IPS-NIHi11 (cell line): ENCODE data around the gene SH3BP4.

Experiments
- DNase-seq: peaks from one replicate; pipeline ENCODE4 v3.0.0; 2012; ENCODE audit warnings: mixed read lengths, low spot score

SH3BP4 gene

DNA sequence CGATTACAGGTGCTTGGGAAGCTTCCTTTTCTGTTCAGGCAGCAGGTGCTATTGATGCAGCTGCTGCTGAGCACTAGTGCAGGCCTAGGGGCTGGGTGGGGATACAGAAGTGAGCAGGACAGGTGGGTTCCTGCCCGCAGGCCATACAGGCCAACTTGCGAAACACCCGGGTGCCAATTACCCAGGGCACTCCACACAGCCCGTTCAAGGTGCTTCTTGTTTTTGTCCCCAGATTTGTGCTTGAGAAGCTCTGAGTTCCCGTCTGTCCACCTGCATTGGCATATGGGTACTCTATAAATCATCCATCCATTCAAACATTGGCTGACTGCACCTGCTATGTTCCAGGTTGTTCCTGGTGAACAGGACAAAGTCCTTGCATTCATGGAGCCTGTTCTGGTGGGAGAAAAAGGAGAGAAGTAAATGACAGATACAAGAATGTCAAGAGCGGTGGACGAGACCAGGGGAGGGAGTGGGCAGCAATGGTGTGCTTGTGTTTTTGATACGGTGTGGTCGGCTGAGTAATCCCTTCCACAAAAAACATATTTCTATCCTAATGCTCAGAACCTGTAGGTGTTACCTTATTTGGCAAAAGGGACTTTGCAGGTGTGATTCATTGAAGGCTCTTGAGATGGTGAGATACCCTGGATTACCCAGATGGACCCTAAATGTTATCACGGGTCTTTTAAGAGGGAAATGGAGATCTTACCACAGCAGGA, 31.4 kb downstream of the SH3BP4 start:
- DNase-seq, result no peak

DNA sequence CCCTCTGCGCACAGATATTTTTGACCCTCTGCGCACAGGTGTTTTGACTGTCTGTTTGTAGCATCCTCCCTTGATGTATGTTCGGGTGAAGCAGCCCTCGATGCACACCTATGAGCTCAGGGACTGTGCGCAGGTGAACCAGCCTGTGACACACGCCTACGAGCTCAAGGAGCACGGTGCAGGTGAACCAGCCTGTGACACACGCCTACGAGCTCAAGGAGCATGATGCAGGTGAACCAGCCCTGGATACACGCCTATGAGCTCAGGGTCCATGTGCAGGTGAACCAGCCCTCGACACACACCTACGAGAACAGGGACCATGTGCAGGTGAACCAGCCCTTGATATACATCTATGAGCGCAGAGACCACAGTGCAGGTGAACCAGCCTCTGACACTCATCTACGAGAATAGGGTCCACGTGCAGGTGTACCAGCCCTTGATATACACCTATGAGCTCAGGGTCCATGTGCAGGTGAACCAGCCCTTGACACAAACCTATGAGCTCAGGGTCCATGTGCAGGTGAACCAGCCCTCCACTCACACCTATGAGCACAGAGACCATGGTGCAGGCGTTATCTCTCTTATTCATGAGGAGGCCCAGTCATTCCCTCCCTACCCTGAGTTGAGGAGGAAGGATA, 33.9 kb downstream of the SH3BP4 start:
- DNase-seq, result no peak

DNA sequence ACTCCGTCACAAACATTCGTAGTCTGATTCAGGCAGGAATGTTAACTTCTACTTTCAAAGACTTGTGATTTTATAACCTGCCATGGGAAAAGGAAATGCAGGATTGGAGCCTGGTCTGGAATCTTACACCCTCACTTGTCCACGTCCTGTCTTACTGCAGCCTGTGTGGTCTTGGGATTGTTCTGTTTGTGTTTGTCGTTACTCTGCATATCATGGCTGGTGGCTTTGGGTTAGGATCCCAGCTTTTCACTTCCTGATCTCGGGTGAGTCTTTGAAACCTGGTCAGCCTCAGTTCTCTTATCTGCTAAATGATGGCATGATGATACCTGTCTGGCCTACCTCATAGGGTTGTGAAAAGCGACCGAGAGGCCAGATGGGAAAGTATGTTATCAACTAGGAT, 34.6 kb downstream of the SH3BP4 start:
- DNase-seq, result no peak

DNA sequence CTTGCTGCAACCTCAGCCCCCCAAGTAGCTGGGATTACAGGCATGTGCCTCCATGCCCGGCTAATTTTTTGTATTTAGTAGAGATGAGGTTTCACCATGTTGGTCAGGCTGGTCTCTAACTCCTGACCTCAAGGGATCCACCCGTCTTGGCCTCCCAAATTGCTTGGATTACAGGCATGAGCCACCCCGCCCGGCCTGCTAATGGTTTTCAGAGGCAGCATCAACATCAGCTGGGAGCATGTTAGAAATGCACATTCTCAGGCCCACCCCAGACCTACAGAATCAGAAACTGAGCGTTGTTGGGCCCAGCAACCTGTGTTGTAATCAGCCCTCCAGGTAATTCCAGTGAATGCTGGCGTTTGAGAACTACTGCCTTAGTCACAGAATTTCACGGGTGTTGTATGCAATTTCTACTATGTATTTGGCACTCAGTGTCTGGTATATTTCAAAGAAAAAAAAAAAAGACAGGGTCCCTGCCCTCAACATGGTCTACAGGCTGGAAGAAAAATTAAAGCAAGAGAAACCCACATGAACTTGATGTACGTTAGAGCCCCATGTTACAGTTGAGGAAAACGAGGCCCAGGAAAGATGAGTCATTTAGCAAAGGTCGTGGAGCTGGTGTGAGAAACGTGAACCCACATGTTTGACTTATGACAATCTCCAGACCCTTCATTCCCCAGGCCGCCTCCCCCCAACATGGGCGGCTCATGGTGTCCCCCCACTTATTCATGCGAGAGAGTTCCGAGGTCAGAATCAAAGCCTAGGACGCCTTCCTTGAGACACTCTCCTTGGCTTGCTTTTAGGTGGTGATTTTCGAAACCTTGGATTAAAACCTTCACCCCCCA, 35.3 kb downstream of the SH3BP4 start:
- DNase-seq, result no peak

DNA sequence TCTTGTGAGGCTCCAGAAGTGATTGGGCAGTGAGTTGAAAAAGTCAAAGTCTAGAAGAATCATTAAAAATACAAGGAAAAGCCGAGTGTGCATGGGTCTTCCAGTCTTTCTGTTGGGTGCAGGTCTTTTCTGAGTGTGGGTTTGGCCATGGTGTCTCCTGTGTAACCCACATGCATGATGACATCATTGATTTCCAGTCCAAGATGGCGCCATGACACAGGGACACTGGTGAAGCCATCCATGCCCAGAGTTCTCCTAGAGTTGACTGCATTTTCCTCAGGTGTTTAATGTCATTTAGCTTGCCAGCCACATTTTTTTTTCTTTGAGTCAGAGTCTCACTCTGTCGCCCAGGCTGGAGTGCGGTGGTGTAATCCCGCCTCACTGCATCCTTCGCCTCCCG, 35.9 kb downstream of the SH3BP4 start:
- DNase-seq, result no peak

DNA sequence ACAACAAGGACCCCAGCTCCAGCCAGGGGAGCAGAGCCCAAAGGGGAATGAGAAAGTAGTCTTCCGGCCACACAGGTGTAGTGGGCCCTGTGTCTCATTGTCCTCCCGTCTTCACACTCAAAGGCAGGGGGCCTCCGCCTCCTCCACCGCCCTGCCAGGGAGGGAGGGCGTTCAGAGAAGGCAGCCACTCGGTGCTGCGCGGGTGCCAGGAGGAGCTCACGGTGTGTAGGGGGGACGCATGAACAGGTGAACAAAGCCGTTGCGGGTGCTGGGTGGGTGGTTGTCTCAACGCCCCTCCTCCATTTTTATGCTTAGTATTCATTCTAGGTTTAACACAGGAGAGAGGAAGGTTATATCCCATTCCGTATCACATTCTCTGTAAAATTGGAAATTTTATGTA, 36.7 kb downstream of the SH3BP4 start:
- DNase-seq, result no peak

DNA sequence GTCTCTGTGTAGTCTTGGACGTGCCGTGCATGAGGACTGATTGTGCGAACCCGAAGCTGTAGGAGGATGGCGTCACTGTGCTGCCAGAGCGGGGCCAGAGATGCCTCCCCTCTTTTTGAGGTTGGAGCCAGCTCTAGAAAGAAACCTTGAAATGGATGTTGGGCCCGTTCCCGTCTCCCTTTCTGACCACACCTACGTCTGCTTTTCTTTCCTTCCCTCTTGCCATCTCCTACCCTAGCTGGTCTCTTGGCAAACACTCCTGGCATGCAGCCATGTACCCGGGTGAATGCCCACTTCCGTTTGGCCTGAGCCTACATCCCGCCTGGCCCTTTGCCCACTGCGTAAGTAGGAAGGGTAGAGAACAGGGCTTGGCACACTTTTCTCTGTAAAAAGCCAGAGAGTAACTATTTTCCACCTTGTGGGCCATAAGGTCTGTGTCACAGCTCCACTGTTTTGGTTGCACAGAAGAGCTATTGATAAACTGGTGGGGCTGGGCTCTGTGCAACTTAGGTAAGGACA, 37.4 kb downstream of the SH3BP4 start:
- DNase-seq, result no peak

DNA sequence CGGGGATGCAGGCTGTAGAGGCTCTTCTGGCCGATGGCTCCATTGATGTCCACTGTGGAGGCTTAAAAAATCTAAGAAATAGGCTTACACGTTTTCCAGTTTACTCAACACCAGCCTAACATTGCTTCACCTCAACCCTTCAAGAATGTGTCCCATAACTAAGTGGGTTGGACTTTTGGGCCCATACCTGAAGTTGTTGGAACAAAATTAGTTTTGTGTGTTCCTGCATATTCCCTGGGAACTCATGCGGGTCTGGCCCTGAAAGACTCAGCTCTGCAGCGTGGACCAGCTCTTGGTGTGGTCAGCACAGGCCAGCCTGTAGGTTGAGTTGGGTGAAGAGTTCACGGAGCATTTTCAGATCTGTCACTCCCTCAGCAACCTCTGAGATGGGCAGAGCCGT, 38.5 kb downstream of the SH3BP4 start:
- no peak for DNase-seq

DNA sequence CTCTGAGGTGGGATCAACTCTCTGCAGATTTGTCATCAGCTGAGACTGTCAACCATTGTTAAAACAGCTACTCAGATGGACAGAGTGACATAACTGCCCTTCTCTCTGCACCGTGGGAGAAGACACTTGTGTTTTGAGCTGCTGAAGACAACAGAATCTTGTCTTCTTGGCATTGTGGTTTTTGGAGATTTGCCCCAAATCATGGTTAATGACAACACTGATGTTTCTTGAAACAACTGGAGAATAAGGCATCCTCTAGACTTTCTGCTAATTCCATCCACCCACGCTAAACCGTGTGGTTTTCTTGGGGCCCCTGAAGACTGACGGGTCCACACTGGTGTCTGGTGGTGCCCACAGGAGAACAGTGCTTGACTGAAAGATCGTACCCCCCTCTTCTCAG, 39.5 kb downstream of the SH3BP4 start:
- no peak for DNase-seq

DNA sequence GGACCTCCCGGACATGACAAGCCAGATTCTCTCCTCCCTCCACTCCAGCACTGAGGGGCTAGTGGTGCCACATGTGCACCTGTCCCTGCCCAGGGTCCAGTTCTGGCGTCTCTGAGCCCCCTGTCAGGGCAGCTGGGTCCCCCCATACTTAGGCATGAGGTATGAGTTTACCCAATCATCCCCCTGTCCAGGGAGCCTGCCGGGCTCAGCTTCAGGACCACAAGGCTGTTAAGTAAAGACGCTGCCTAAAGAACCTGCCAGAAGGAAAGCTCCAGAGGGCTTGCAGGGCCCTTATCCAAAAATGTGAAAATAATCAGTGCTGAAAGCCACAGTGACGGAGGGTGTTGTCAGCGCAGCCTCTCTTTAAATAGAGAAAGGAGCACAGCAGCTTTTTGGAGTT, 40.0 kb downstream of the SH3BP4 start:
- DNase-seq, result no peak

DNA sequence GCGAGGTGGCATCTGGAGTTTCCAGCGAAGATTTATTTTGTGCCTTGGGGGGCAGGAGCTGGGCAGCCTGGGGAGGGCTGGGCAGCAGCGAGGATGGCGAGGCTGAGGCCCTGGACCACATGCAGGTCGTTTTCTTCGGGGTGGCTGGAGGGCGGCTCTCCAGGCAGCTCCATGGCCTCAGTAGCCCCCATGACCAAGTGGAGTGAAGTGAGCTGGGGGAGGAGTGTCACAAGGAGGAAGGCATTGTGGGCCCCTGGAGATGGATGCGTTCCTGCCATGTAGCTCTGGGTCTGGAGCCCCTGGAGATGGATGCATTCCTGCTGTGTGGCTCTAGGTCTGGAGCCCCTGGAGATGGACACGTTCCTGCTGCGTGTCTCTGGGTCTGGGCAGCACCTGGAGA, 40.4 kb downstream of the SH3BP4 start:
- no peak for DNase-seq

DNA sequence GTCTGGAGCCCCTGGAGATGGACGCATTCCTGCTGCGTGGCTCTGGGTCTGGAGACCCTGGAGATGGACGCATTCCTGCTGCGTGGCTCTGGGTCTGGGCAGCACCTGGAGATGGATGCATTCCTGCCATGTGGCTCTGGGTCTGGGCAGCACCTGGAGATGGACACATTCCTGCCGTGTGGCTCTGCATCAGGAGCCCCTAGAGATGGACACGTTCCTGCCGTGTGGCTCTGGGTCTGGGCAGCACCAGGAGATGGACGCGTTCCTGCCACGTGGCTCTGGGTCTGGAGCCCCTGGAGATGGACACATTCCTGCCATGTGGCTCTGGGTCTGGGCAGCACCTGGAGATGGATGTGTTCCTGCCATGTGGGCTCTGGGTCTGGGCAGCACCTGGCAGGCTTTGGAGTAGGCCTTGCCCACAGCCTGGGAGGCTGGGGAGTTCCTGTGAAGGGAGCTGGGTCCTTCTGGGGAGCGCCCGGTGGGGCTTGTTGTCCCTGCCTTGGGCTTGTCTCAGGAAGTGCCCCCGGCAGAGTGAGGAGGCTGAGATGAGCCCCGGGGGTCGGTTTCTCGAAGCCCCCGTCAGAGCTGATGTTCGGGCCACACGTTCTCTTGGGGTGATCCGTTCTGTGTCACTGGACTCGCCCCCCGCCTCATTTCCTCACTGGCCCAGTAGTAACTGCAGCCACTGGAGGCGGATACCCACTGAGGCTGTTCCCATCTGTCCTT, 41.0 kb downstream of the SH3BP4 start:
- no peak for DNase-seq

DNA sequence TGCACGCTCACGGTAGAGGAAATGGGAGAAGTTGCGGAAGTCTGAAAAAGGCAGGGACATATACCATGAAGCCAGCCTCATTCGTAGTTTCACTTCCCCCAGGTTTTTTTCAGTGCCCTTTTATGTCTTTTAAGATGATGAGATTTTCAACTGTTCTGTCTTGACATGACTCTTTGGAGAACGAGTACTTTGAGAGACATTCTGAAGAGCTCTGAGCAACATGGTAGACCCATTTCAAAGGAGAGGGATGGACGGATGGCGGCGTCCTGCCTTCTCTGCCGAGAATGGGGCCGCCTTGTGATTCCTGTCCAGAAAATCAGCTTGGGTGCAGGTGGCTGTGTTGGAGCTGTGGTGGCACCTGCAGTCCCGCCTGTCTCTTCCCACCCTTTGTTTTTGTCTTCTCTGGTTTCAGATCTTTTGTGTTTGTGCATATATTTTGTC, 41.7 kb downstream of the SH3BP4 start:
- DNase-seq, result no peak

DNA sequence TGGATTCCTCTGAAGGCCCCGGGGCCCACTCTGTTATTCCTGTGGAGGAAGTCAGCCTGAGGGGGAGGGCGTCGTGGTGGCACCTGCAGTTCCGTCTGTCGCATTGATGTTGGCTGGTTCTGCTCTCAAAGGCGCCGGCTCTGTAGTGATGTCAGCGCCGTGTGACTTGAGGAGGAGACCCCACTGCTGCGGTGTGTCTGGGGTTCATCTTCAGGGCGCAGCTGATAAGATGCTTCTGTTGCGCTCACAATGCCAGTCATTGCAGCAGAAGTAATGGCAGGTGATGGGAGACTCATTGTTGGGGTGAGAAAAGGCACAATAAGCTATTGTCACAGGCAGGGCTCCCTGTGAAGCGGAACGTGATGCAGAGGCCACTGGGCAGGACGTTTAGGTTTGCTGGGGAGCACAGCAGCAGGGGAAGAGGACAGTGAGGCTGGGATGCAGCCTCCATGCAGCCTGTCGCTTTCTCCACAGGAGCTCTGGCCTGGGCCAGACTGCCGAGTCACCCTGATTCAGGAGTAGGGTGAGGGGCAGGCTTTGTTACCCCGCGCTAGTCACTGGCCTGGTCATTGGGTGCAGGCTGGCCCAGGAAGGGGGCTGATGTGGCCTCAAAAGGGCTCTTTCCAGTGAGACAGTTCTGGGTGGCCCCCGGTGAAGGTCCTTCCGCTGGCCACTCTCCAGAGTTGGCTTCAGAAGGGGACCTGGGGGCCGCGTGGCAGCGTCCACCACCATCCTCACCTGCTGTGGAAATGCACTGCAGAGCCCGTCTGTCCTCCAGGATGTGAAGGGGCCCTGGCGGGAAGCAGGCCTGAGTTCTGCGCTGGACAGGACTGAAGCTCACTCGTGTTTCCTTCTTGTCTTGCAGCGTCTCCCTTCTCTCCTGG, 42.9 kb downstream of the SH3BP4 start:
- DNase-seq, result no peak

DNA sequence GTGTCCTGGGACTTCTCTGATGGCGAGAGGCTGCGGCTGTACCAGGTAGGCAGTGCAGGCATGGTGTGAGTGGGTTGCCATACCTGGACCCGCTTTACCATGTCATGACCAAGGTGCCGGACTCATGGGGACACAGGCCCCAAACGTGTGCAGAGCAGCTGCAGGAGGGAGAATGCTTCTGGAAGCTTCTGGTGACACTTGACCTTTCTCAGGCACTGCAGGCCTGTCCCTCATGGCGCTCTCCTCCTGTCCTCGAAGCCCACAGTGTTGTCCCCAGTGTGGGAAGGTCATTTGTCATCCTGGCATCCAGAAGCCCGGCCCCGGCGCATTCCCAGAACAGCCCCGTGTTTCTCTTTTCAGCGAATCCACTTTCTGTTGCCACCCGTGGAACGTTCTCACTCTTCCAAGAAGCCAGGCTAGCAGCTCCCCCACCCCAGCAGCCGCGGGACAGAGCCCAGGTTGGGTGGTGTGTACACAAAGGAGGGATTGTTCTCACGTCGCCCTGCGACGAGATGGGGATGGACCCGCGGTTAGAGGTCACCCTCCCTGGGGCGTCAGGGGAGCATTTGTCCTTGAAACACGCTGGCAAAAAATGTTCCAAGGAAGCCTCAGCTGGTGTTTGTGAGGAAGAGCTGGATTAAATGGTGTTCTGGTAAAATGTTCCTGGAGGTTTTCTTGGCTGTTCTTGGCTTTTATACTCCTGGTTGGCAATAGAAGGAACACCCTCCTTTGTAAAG, 43.7 kb downstream of the SH3BP4 start:
- DNase-seq, result no peak

DNA sequence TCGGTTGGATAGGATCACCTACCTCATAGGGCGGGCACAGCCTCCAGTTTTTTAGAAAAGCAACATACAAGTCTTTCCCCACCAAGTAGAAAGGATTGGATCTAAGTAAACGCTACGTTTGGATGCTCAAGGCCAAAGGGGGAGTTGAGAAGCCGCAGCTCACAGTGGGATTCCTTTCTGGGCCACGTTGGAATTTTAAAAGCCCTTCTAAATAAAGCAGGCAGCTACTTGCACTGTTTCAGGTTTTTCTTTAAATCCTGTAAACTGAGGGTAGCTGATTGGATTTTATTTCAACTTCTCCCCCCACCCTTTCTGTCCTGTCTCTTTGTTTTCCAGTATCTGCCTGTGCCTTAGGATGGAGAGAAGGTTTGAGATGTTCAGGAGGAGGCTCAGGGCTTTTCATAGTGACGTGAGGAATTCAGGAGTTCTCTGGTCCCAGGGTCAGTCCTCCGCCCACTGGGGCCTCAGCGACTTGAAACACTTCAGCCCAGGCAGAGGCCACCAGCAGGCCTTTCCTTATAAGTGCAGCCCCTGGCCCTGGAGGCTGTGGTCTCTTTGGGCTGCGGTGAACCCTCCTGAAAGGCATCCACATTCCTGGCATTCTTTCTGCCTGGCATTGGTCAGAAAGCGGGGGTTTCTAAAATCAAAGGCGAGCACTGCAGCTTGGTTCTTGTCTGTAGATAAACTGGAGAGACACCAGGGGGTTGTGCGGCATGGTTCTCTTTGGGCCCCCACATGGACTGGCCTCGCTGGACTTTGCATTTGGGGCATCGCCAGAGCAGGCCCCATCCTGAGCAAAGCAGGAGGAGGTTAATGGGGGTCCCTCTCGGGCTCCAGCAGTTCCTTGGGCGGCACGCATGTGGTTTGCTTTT, 44.5 kb downstream of the SH3BP4 start:
- peak; percentile 91 for DNase-seq

DNA sequence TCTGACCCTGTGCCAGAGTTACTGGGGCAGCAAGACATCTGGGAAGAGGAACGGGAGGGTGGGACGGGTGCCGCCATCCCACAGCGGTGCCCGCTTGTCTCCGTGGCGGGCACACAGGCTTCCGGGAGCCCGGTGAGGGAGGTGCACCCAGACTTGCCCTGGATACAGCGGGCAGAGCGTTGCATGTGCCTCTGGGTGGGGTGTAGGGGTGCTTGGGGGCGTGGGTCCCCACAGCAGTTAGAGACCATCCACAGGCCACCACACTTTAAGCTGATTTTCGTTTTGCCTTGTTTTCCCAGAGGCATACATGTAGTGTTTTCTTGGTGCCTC, 45.1 kb downstream of the SH3BP4 start:
- no peak for DNase-seq

DNA sequence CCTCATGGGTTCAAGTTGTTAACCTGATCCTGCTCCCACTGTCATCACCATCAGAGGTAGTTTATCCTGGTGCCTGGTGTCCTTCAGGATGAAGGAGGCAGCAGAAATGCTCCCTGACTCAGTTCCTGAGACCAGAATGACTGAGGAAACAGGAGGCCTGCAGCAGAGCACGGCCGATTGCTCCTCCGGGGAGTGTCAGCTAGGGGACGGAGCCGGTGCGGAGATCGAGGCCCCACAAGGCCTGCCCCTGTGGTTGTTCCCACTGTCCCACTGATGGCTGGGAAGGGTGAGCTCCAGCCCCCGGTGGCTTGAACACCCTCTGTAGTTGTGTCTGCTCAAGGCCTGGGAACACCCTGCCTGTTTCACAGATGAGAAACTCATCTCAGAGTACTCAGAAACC, 45.6 kb downstream of the SH3BP4 start:
- DNase-seq, result no peak

DNA sequence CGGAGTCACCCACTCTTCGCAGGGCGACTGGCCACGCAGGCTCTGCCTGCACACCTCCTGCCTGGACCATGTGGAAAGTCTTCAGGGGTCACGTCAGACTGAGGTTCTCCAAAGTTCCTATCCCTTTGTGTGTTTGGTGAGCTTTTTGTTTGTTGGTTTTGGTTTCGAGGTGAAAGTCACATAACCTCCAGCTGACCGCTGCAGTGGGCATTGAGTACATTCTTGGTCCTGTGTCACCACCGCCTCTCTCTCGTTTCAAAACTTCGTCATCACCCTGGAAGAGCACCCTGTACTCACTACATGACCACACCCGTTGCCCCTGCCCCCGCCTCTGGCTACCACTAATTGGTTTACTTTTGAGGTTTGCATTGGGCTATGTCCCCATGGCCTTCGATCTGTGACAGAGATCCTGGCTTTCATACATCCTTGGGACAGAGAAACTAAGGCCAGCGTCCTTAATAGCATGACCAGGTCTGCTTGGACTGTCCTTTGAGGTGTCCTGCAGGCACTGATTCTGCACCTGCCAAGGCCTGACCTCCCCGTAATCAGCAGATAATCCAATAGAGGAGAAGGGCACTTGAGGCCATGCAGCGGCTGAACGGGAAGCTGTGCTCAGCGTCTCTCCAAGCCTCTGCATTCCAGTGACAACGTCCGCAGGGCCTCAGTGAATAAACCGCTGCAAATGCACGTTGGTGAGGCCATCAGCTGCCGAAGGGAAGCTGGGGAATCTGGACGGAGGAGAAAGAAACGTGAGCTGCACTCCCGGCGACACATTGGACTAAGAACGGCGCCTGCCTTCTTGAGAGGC, 46.8 kb downstream of the SH3BP4 start:
- no peak for DNase-seq
